ENCODE measurements around the gene ADPRS. TPM values are rescaled to one million over a fixed set of nuclear protein-coding genes. Genes with fewer than 3 reads are reported as not detected.

Gene ADPRS
- total RNA-seq, 1 experiment from 2014 or later, result 30.0 TPM

- intact Hi-C loops (cut with micrococcal nuclease; ENCODE audit: unreplicated experiment), result no loop called here
- H3K36me3 ChIP-seq (ENCODE audit: low read depth), result no peaks in the 10 kb centered on the region; the same call in 1 of the 2 replicates
- 0 out of 2 replicates have a peak, but pooled peaks cover 2% of the 10 kb centered on the region for H4K20me1 ChIP-seq (ENCODE audit: insufficient read depth)
- no peak overlapping the region for H2AFZ ChIP-seq
- BruUV-seq (replicated peaks), result no TSS peak
- peaks cover 21% of the 10 kb centered on the region for H3K79me2 ChIP-seq (ENCODE audit: low read depth)
- H3K4me3 ChIP-seq, result no peak overlapping the region
- CTCF ChIA-PET, result interaction anchor here (0.6 kb wide), 1 partner anchor 33 kb away, joined by 16 read pairs; no protein-coding TSS in a partner anchor
- TF ChIP-seq, protein P1, sequence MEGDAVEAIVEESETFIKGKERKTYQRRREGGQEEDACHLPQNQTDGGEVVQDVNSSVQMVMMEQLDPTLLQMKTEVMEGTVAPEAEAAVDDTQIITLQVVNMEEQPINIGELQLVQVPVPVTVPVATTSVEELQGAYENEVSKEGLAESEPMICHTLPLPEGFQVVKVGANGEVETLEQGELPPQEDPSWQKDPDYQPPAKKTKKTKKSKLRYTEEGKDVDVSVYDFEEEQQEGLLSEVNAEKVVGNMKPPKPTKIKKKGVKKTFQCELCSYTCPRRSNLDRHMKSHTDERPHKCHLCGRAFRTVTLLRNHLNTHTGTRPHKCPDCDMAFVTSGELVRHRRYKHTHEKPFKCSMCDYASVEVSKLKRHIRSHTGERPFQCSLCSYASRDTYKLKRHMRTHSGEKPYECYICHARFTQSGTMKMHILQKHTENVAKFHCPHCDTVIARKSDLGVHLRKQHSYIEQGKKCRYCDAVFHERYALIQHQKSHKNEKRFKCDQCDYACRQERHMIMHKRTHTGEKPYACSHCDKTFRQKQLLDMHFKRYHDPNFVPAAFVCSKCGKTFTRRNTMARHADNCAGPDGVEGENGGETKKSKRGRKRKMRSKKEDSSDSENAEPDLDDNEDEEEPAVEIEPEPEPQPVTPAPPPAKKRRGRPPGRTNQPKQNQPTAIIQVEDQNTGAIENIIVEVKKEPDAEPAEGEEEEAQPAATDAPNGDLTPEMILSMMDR (conservative IDR thresholded peaks at IDR 0.05), result no peak
- no peak for TF ChIP-seq EZH2 (IDR thresholded peaks at IDR 0.05; ENCODE audit: low read depth)
- H3K27me3 ChIP-seq (ENCODE audit: insufficient read depth, low read depth), result no peaks in the 10 kb centered on the region
- no peak overlapping the region for H3K4me2 ChIP-seq
- peaks cover 13% of the 10 kb centered on the region for H3K4me1 ChIP-seq (replicated peaks; ENCODE audit: insufficient read depth)
- no peaks in the 10 kb centered on the region for H3K9me2 ChIP-seq (ENCODE audit: insufficient read depth)
- no peak overlapping the region for H3K27ac ChIP-seq
- POLR2A ChIA-PET (ENCODE audit: unreplicated experiment), result no interaction called here
- no peaks in the 10 kb centered on the region for H3K9me3 ChIP-seq (ENCODE audit: insufficient read depth, low read depth)
- DNase-seq, result no peak
- peaks cover 10% of the 10 kb centered on the region; the same call in 1 of the 2 replicates for H3F3A ChIP-seq (ENCODE audit: insufficient read depth, low read depth)
Observed at GRCh38 chr1:36085686-36086526, 2.8 kb upstream of the ADPRS start.

- no peak for DNase-seq
- Histone ChIP-seq H3K4me3 (no peak overlapping the region), H3K4me1 (replicated peaks; ENCODE audit: insufficient read depth) (peaks cover 6% of the 10 kb centered on the region), H3K79me2 (ENCODE audit: low read depth) (peaks cover 27% of the 10 kb centered on the region), H3F3A (ENCODE audit: insufficient read depth, low read depth) (peaks cover 2% of the 10 kb centered on the region; the same call in 1 of the 2 replicates), H3K27me3 (ENCODE audit: insufficient read depth, low read depth) (no peaks in the 10 kb centered on the region), H3K4me2 (no peak overlapping the region), H2AFZ (no peak overlapping the region), H3K9me2 (ENCODE audit: insufficient read depth) (no peaks in the 10 kb centered on the region), H3K36me3 (ENCODE audit: low read depth) (no peaks in the 10 kb centered on the region; the same call in 1 of the 2 replicates), H3K27ac (no peak overlapping the region), H4K20me1 (ENCODE audit: insufficient read depth) (0 out of 2 replicates have a peak, but pooled peaks cover 9% of the 10 kb centered on the region), H3K9me3 (ENCODE audit: insufficient read depth, low read depth) (no peaks in the 10 kb centered on the region)
- ChIA-PET POLR2A (ENCODE audit: unreplicated experiment) (interaction anchor here (0.6 kb wide), 1 partner anchor 189 kb away, joined by 9 read pairs; no protein-coding TSS in a partner anchor), CTCF (no interaction called here)
- TF ChIP-seq, protein P1 (conservative IDR thresholded peaks at IDR 0.05), result no peak
- no peak for TF ChIP-seq EZH2 (IDR thresholded peaks at IDR 0.05; ENCODE audit: low read depth)
- intact Hi-C loops (cut with micrococcal nuclease; ENCODE audit: unreplicated experiment), result no loop called here
- BruUV-seq (replicated peaks), result no TSS peak
Observed at GRCh38 chr1:36086529-36087232, 2.0 kb upstream of the ADPRS start.
